ENCODE results near the gene MTG1. TPM values are rescaled to one million over a fixed set of nuclear protein-coding genes. Genes with fewer than 3 reads are reported as not detected.
"Not testable (repeated sequence)": the region's sequence is repeated elsewhere in the genome, so short reads cannot be mapped to it uniquely, and the experiment has no call there.

MTG1 gene
- total and polyA plus RNA-seq, 3 donors from 2014 or later: 72.9 to 84.8 (median 76.1) TPM

- TF ChIP-seq, protein P1, sequence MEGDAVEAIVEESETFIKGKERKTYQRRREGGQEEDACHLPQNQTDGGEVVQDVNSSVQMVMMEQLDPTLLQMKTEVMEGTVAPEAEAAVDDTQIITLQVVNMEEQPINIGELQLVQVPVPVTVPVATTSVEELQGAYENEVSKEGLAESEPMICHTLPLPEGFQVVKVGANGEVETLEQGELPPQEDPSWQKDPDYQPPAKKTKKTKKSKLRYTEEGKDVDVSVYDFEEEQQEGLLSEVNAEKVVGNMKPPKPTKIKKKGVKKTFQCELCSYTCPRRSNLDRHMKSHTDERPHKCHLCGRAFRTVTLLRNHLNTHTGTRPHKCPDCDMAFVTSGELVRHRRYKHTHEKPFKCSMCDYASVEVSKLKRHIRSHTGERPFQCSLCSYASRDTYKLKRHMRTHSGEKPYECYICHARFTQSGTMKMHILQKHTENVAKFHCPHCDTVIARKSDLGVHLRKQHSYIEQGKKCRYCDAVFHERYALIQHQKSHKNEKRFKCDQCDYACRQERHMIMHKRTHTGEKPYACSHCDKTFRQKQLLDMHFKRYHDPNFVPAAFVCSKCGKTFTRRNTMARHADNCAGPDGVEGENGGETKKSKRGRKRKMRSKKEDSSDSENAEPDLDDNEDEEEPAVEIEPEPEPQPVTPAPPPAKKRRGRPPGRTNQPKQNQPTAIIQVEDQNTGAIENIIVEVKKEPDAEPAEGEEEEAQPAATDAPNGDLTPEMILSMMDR (IDR thresholded peaks at IDR 0.05): no peak
- TF ChIP-seq POLR2A (IDR thresholded peaks at IDR 0.05): no peak
- H3K9me3 ChIP-seq: no peaks in the 10 kb centered on the region
- 37 to 48% methylated on average over 4 to 53 of the region's 55 CpGs for WGBS, 2 donors
- H3K27ac ChIP-seq: no peak overlapping the region
- no peaks in the 10 kb centered on the region for H3K27me3 ChIP-seq
- H3K4me1 ChIP-seq: no peaks in the 10 kb centered on the region
- no peak overlapping the region for H3K4me3 ChIP-seq
- intact Hi-C loops (cut with DNase I; ENCODE audit: low total_unique reads): no loop called here
- no peaks in the 10 kb centered on the region for H3K36me3 ChIP-seq (ENCODE audit: low read depth, missing control alignments)
- DNase-seq: no peak
Measured at GRCh38 chr10:133465191-133465949, 71.4 kb downstream of the MTG1 start.

- Histone ChIP-seq H3K4me1 (no peaks in the 10 kb centered on the region), H3K4me3 (no peak overlapping the region), H3K36me3 (ENCODE audit: low read depth, missing control alignments) (no peaks in the 10 kb centered on the region), H3K27me3 (no peaks in the 10 kb centered on the region), H3K27ac (no peak overlapping the region), H3K9me3 (no peaks in the 10 kb centered on the region)
- 91 to 94% methylated on average over 5 to 7 of the region's 7 CpGs for WGBS, 2 donors
- intact Hi-C loops (cut with DNase I; ENCODE audit: low total_unique reads): no loop called here
- no peak for TF ChIP-seq POLR2A (IDR thresholded peaks at IDR 0.05)
- TF ChIP-seq, protein P1 (IDR thresholded peaks at IDR 0.05): no peak
- DNase-seq: no peak
Measured at GRCh38 chr10:133465950-133466474, 72.1 kb downstream of the MTG1 start.

DNA sequence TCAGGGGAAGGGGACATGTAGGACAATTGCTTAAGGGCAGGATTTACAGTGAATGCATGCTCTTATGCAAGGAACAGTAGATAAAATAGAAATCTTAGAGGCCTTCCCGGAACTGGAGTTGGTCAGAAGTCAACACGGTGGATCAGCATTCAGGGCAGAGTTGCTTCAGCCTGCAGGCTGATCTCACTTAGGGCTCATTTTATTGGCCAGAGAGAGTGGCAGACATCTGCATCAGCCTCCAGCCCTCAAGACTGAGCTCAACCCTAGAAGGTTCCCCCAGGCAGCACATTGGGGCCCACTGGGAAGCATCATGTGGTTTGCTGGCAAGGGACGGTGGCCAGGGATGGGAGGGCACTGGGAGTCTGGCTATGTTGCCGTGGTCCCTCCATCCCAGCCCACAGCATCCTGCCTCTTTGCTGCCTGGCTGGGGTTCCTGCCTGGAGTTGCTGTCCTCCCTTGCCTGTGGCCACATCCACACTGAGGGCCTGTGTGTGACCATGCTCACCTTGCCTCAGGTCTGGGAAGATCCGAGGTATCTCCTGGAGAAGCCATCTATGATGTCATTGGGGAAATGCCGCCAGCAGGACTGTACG lies 72.8 kb downstream of the MTG1 start:
- Histone ChIP-seq H3K27me3 (no peaks in the 10 kb centered on the region), H3K27ac (no peak overlapping the region), H3K4me3 (no peak overlapping the region), H3K4me1 (no peaks in the 10 kb centered on the region), H3K36me3 (ENCODE audit: low read depth, missing control alignments) (no peaks in the 10 kb centered on the region), H3K9me3 (no peaks in the 10 kb centered on the region)
- DNase-seq: no peak
- TF ChIP-seq POLR2A (IDR thresholded peaks at IDR 0.05): no peak
- TF ChIP-seq, protein P1 (IDR thresholded peaks at IDR 0.05): no peak
- WGBS, 2 donors: 97 to 98% methylated on average over 6 to 7 of the region's 7 CpGs
- intact Hi-C loops (cut with DNase I; ENCODE audit: low total_unique reads): no loop called here

DNA sequence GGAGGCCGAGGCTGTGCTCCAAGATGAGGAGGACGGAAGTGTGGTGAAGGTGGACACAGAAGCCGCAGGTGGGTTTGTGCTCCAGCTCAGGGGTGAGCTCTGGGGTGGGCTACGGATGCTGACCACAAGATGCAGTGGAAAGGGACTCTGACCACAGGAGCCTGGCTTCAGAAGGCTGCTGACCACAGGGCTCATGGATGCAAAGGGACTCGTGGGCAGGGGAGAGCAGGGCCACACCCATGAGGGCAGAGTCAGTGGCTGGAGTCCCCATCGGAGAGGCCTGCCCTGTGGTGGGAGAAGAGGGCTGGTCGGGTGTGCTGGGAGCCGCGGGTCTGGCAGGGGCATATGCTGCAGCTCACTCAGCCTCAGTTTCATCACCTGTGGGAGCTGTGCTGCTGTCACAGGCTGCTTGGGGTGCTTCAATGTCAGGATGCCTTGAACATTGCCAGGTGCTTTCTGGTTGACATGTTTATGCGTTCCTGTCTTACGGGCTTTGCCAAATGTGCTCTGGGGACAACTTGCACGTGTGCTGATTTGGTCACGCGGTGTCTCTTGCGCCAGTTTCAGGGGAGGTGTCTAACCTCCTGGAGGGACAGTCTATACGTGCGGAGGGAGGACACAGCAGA lies 73.4 kb downstream of the MTG1 start:
- no peak overlapping the region for H3K27ac ChIP-seq
- intact Hi-C loops (cut with DNase I; ENCODE audit: low total_unique reads): no loop called here
- TF ChIP-seq POLR2A (IDR thresholded peaks at IDR 0.05): no peak
- TF ChIP-seq, protein P1 (IDR thresholded peaks at IDR 0.05): no peak
- H3K36me3 ChIP-seq (ENCODE audit: low read depth, missing control alignments): no peaks in the 10 kb centered on the region
- no peaks in the 10 kb centered on the region for H3K4me1 ChIP-seq
- WGBS, 2 donors: 91 to 93% methylated on average over 17 of the region's 17 CpGs
- no peak overlapping the region for H3K4me3 ChIP-seq
- DNase-seq: no peak
- no peaks in the 10 kb centered on the region for H3K9me3 ChIP-seq
- H3K27me3 ChIP-seq: no peaks in the 10 kb centered on the region

- H3K36me3 ChIP-seq (ENCODE audit: low read depth, missing control alignments); intact Hi-C loops (cut with DNase I; ENCODE audit: low total_unique reads); H3K27ac ChIP-seq; H3K27me3 ChIP-seq; H3K4me3 ChIP-seq; DNase-seq; H3K9me3 ChIP-seq; H3K4me1 ChIP-seq: not testable (repeated sequence)
- 86 to 91% methylated on average over 3 of the region's 3 CpGs for WGBS, 2 donors
Measured at GRCh38 chr10:133469205-133469604, 75.2 kb downstream of the MTG1 start.
